ENCODE results near the gene MAD1L1.

DNA sequence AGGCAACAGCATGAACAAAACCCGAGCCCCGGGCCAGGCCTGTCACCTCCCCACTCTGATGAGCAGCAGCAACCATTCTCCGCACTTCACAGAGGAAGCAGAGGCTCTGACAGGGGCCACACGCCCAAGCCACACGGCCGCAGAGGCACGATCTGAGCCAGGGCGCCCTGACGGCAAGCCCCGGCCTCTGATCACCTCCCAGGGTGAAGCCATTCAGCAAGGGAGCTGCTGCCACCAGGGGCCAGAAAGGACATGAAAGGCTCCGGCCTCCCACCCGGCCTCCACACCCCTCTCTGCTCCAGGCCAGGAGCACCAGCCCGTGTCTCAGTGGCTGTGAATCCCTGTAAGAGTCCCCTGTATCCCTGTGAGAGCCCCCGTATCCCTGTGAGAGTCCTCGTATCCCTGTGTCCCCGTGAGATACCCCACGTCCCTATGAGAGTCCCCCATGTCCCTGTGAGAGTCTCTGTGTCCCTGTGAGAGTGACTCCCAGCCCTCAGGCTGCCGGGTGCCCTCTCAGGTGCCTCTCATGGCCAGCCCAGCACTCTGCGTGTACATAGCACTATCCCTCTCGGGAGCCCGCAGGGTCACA lies 187.8 kb downstream of the MAD1L1 start:
- TF ChIP-seq, protein P1, sequence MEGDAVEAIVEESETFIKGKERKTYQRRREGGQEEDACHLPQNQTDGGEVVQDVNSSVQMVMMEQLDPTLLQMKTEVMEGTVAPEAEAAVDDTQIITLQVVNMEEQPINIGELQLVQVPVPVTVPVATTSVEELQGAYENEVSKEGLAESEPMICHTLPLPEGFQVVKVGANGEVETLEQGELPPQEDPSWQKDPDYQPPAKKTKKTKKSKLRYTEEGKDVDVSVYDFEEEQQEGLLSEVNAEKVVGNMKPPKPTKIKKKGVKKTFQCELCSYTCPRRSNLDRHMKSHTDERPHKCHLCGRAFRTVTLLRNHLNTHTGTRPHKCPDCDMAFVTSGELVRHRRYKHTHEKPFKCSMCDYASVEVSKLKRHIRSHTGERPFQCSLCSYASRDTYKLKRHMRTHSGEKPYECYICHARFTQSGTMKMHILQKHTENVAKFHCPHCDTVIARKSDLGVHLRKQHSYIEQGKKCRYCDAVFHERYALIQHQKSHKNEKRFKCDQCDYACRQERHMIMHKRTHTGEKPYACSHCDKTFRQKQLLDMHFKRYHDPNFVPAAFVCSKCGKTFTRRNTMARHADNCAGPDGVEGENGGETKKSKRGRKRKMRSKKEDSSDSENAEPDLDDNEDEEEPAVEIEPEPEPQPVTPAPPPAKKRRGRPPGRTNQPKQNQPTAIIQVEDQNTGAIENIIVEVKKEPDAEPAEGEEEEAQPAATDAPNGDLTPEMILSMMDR (IDR thresholded peaks at IDR 0.05): no peak
- no peak for TF ChIP-seq POLR2A (IDR thresholded peaks at IDR 0.05)
